ENCODE data around the gene TRMT61A. TPM values are rescaled to one million over a fixed set of nuclear protein-coding genes. Genes with fewer than 3 reads are reported as not detected.
A peak's percentile ranks its signal among the peaks of the same experiment; 100 is the strongest.

The TRMT61A gene
- total RNA-seq, 6 experiments from 2014 or later = 12.0 to 14.9 (median 13.4) TPM

GRCh38 chr14:103496776-103497175 is 32.2 kb upstream of the TRMT61A start:
- no peak overlapping the region for H3K27ac Mint-ChIP-seq
- H3K4me1 Mint-ChIP-seq (ENCODE audit: low read depth) = peaks cover 18% of the 10 kb centered on the region
- H3K36me3 Mint-ChIP-seq (ENCODE audit: low read depth) = peaks cover 12% of the 10 kb centered on the region
- TF ChIP-seq CTCF (IDR thresholded peaks at IDR 0.05) = no peak
- no peak overlapping the region for H3K4me3 Mint-ChIP-seq
- DNase-seq = no peak
- 0 out of 2 replicates have a peak, but pooled peaks cover 1% of the 10 kb centered on the region for H3K27me3 Mint-ChIP-seq (ENCODE audit: insufficient read depth)
- no peaks in the 10 kb centered on the region for H3K9me3 Mint-ChIP-seq

- Mint-ChIP-seq H3K9me3 (no peaks in the 10 kb centered on the region), H3K36me3 (ENCODE audit: low read depth) (peaks cover 28% of the 10 kb centered on the region), H3K27me3 (ENCODE audit: insufficient read depth) (peaks cover 3% of the 10 kb centered on the region; the same call in 1 of the 2 replicates), H3K27ac (peak overlapping the region; percentile 3; the same call in 1 of the 2 replicates), H3K4me1 (ENCODE audit: low read depth) (peaks cover 18% of the 10 kb centered on the region), H3K4me3 (no peak overlapping the region)
- TF ChIP-seq CTCF (IDR thresholded peaks at IDR 0.05) = no peak
- DNase-seq = no peak
These were observed 29.3 kb upstream of the TRMT61A start for GRCh38 chr14:103499709-103500108.

- Mint-ChIP-seq H3K4me1 (ENCODE audit: low read depth) (peaks cover 18% of the 10 kb centered on the region), H3K27ac (peak overlapping the region; percentile 47), H3K9me3 (no peaks in the 10 kb centered on the region), H3K27me3 (ENCODE audit: insufficient read depth) (peaks cover 5% of the 10 kb centered on the region), H3K4me3 (no peak overlapping the region), H3K36me3 (ENCODE audit: low read depth) (peaks cover 34% of the 10 kb centered on the region)
- TF ChIP-seq CTCF (IDR thresholded peaks at IDR 0.05) = peak; percentile 99
- DNase-seq = peak; percentile 74
These were observed 28.6 kb upstream of the TRMT61A start for GRCh38 chr14:103500148-103500990.

GRCh38 chr14:103501041-103501870 is 27.7 kb upstream of the TRMT61A start:
- Mint-ChIP-seq H3K4me1 (ENCODE audit: low read depth) (peaks cover 18% of the 10 kb centered on the region), H3K9me3 (no peaks in the 10 kb centered on the region), H3K27ac (peak overlapping the region; percentile 44), H3K27me3 (ENCODE audit: insufficient read depth) (peaks cover 11% of the 10 kb centered on the region), H3K36me3 (ENCODE audit: low read depth) (peaks cover 37% of the 10 kb centered on the region), H3K4me3 (no peak overlapping the region; the same call in 1 of the 2 replicates)
- no peak for DNase-seq
- no peak for TF ChIP-seq CTCF (IDR thresholded peaks at IDR 0.05)

GRCh38 chr14:103501921-103502669 is 26.9 kb upstream of the TRMT61A start:
- DNase-seq = no peak
- no peak overlapping the region for H3K4me3 Mint-ChIP-seq
- peaks cover 18% of the 10 kb centered on the region for H3K4me1 Mint-ChIP-seq (ENCODE audit: low read depth)
- TF ChIP-seq CTCF (IDR thresholded peaks at IDR 0.05) = no peak
- 0 out of 2 replicates have a peak overlapping the region, but pooled peaks have one; percentile 14 for H3K27ac Mint-ChIP-seq
- no peaks in the 10 kb centered on the region for H3K9me3 Mint-ChIP-seq
- peaks cover 37% of the 10 kb centered on the region for H3K36me3 Mint-ChIP-seq (ENCODE audit: low read depth)
- H3K27me3 Mint-ChIP-seq (ENCODE audit: insufficient read depth) = peaks cover 11% of the 10 kb centered on the region

Data from HFFc6 (cell line).